SK-N-SH treated with all-trans-retinoic acid at 6 μM for 48 hours (cell line): ENCODE data around the gene ZNF506.

Source experiments
- ARNTL ChIP-seq: fragments of 450-650 bp; formaldehyde crosslinking; IDR thresholded peaks from 2 replicates; pipeline ENCODE4 v1.5.0; 2020; ENCODE audit warnings: low read depth, mild to moderate bottlenecking, moderate library complexity, borderline replicate concordance
- BACH2 ChIP-seq: fragments of 250-450 bp; sonication (Bioruptor Pico); IDR thresholded peaks from 2 replicates; pipeline ENCODE4 v1.9.0; 2021; ENCODE audit warnings: mild to moderate bottlenecking, borderline replicate concordance
- CREB5 ChIP-seq: fragments of 250-450 bp; sonication (Bioruptor Pico); IDR thresholded peaks from 2 replicates; pipeline ENCODE4 v1.5.1; 2020; ENCODE audit warnings: low read depth, mild to moderate bottlenecking, moderate library complexity
- CSRNP3 ChIP-seq: fragments of 250-450 bp; sonication (Bioruptor Pico); IDR thresholded peaks from 2 replicates; pipeline ENCODE4 v1.5.1; 2021; ENCODE audit warnings: mild to moderate bottlenecking, moderate library complexity
- PATZ1 ChIP-seq: fragments of 250-450 bp; sonication (Bioruptor Pico); IDR thresholded peaks from 2 replicates; pipeline ENCODE4 v1.8.0; 2020; ENCODE audit warnings: mild to moderate bottlenecking, moderate library complexity, borderline replicate concordance
- RARB ChIP-seq: fragments of 250-450 bp; sonication (Bioruptor Pico); IDR thresholded peaks from 2 replicates; pipeline ENCODE4 v1.8.0; 2021; ENCODE audit warnings: mild to moderate bottlenecking, moderate library complexity
- SNAI2 ChIP-seq: fragments of 250-450 bp; sonication (Bioruptor Pico); IDR thresholded peaks from 2 replicates; pipeline ENCODE4 v1.5.0; 2020; ENCODE audit warnings: mild to moderate bottlenecking, moderate library complexity
- TCF4 ChIP-seq: fragments of 250-450 bp; sonication (Bioruptor Pico); IDR thresholded peaks from 2 replicates; pipeline ENCODE4 v1.8.0; 2021; ENCODE audit warnings: mild to moderate bottlenecking, moderate library complexity, borderline replicate concordance
- TSHZ2 ChIP-seq: fragments of 250-450 bp; sonication (Bioruptor Pico); IDR thresholded peaks from 2 replicates; pipeline ENCODE4 v1.5.0; 2020; ENCODE audit warnings: mild to moderate bottlenecking, moderate library complexity
- ZC3H10 ChIP-seq: fragments of 250-450 bp; sonication (Bioruptor Pico); IDR thresholded peaks from 2 replicates; pipeline ENCODE4 v1.5.1; 2021; ENCODE audit warnings: mild to moderate bottlenecking, moderate library complexity
- ZFP3 ChIP-seq: fragments of 250-450 bp; sonication (Bioruptor Pico); IDR thresholded peaks from 2 replicates; pipeline ENCODE4 v1.5.0; 2020; ENCODE audit warnings: mild to moderate bottlenecking, moderate library complexity
- ZFP30 ChIP-seq: fragments of 450-650 bp; formaldehyde crosslinking; IDR thresholded peaks from 2 replicates; pipeline ENCODE4 v1.5.0; 2022; ENCODE audit warnings: mild to moderate bottlenecking, moderate library complexity
- ZNF8 ChIP-seq: fragments of 450-650 bp; formaldehyde crosslinking; IDR thresholded peaks from 2 replicates; pipeline ENCODE4 v1.5.0; 2020; ENCODE audit warnings: mild to moderate bottlenecking, moderate library complexity

- TF ChIP-seq BACH2 (CRISPR knock-in tag) (no peak), TCF4 (no peak), SNAI2 (CRISPR knock-in tag) (no peak), ZC3H10 (CRISPR knock-in tag) (no peak), CREB5 (CRISPR knock-in tag) (no peak), ZNF8 (CRISPR knock-in tag) (no peak), TSHZ2 (no peak), PATZ1 (CRISPR knock-in tag) (no peak), RARB (CRISPR knock-in tag) (no peak), ZFP3 (CRISPR knock-in tag) (no peak), CSRNP3 (CRISPR knock-in tag) (no peak), ZFP30 (CRISPR knock-in tag) (no peak), ARNTL (no peak)
These were observed 2.4 kb upstream of the ZNF506 start for GRCh38 chr19:19823916-19824315.
